ENCODE measurements around the gene FAM241A.

- TF ChIP-seq CTCF (IDR thresholded peaks at IDR 0.05) (no peak), POLR2A (IDR thresholded peaks at IDR 0.05) (no peak)
Observed at GRCh38 chr4:112109360-112110058, 35.7 kb upstream of the FAM241A start.

All from lower leg skin (tissue), 3 donors.